Astrocyte (in vitro differentiated cells and primary cell): ENCODE data around the gene PCDHGC3. TPM values are rescaled to one million over a fixed set of nuclear protein-coding genes. Genes with fewer than 3 reads are reported as not detected.

Experiments
- DNase-seq: peaks from one replicate; pipeline ENCODE4 v3.0.0-alpha.2; 2010; ENCODE audit warnings: low read depth
- FAIRE-seq: peaks from 2 replicates; lab custom pipeline; 2011; peaks lifted over from hg19 to GRCh38; lab: Jason Lieb, UNC
- H2AFZ ChIP-seq: 2 replicates; pipeline ENCODE4 v1.6.0; 2012; ENCODE audit warnings: low read depth, low read length, inconsistent platforms
- H3K27ac ChIP-seq: 2 replicates; pipeline ENCODE4 v1.5.1; 2011; ENCODE audit warnings: low read depth, low read length, inconsistent platforms
- H3K27me3 ChIP-seq: 2 replicates; pipeline ENCODE4 v1.6.0; 2011; ENCODE audit warnings: low read length, inconsistent platforms; ENCODE audit not compliant: insufficient read depth
- H3K36me3 ChIP-seq: 2 replicates; pipeline ENCODE4 v1.5.1; 2011; ENCODE audit warnings: low read length, inconsistent platforms; ENCODE audit not compliant: insufficient read depth
- H3K4me1 ChIP-seq: 2 replicates; pipeline ENCODE4 v1.5.1; 2011; ENCODE audit warnings: low read length, inconsistent platforms; ENCODE audit not compliant: insufficient read depth
- H3K4me2 ChIP-seq: 2 replicates; pipeline ENCODE4 v1.6.0; 2012; ENCODE audit warnings: low read length, inconsistent platforms
- H3K4me3 ChIP-seq: 2 replicates; pipeline ENCODE4 v1.5.1; 2011; ENCODE audit warnings: low read depth, mild to moderate bottlenecking, low read length, inconsistent platforms; ENCODE audit not compliant: insufficient read depth
- H3K79me2 ChIP-seq: 2 replicates; pipeline ENCODE4 v1.6.0; 2012; ENCODE audit warnings: mild to moderate bottlenecking, low read length, inconsistent platforms; ENCODE audit not compliant: insufficient read depth
- H3K9ac ChIP-seq: 2 replicates; pipeline ENCODE4 v1.6.0; 2012; ENCODE audit warnings: mild to moderate bottlenecking, low read length, inconsistent platforms
- H3K9me3 ChIP-seq: 2 replicates; pipeline ENCODE4 v1.5.1; 2012; ENCODE audit warnings: low read depth, mild to moderate bottlenecking, low read length, inconsistent platforms; ENCODE audit not compliant: insufficient read depth
- H4K20me1 ChIP-seq: 2 replicates; pipeline ENCODE4 v1.6.0; 2012; ENCODE audit warnings: low read length, inconsistent platforms; ENCODE audit not compliant: insufficient read depth
- H3K27ac Mint-ChIP-seq: one replicate; pipeline ENCODE4 v1.8.0; 2021; ENCODE audit warnings: mild to moderate bottlenecking, mixed read lengths; ENCODE audit not compliant: unreplicated experiment
- H3K27me3 Mint-ChIP-seq: one replicate; pipeline ENCODE4 v1.8.0; 2021; ENCODE audit warnings: low read depth, mixed read lengths; ENCODE audit not compliant: unreplicated experiment
- H3K36me3 Mint-ChIP-seq: one replicate; pipeline ENCODE4 v1.8.0; 2021; ENCODE audit warnings: low read depth, mixed read lengths; ENCODE audit not compliant: unreplicated experiment
- H3K4me1 Mint-ChIP-seq: one replicate; pipeline ENCODE4 v1.8.0; 2021; ENCODE audit warnings: low read depth, mixed read lengths; ENCODE audit not compliant: unreplicated experiment
- H3K4me3 Mint-ChIP-seq: one replicate; pipeline ENCODE4 v1.8.0; 2021; ENCODE audit warnings: mild to moderate bottlenecking, moderate library complexity, mixed read lengths; ENCODE audit not compliant: unreplicated experiment
- H3K9me3 Mint-ChIP-seq: one replicate; pipeline ENCODE4 v1.8.0; 2021; ENCODE audit warnings: mild to moderate bottlenecking, mixed read lengths; ENCODE audit not compliant: unreplicated experiment
- EZH2 ChIP-seq: IDR thresholded peaks from 2 replicates; pipeline ENCODE4 v1.6.1; 2012; ENCODE audit warnings: mild to moderate bottlenecking, low read length, inconsistent platforms; ENCODE audit not compliant: insufficient read depth
- total RNA-seq: library from RNA; stranded (reverse); gene quantifications from 2 replicates; pipeline ENCODE4 v1.2.1, GENCODE V29; 2021
- TF ChIP-seq, protein P1 (sequence below): IDR thresholded peaks from 2 replicates; pipeline ENCODE4 v1.5.1; 2011; ENCODE audit warnings: low read depth, mild to moderate bottlenecking, inconsistent platforms, low read length, moderate library complexity; ENCODE audit not compliant: insufficient read depth

Gene PCDHGC3
- total RNA-seq, 1 donor from 2014 or later: 84.7 TPM

DNA sequence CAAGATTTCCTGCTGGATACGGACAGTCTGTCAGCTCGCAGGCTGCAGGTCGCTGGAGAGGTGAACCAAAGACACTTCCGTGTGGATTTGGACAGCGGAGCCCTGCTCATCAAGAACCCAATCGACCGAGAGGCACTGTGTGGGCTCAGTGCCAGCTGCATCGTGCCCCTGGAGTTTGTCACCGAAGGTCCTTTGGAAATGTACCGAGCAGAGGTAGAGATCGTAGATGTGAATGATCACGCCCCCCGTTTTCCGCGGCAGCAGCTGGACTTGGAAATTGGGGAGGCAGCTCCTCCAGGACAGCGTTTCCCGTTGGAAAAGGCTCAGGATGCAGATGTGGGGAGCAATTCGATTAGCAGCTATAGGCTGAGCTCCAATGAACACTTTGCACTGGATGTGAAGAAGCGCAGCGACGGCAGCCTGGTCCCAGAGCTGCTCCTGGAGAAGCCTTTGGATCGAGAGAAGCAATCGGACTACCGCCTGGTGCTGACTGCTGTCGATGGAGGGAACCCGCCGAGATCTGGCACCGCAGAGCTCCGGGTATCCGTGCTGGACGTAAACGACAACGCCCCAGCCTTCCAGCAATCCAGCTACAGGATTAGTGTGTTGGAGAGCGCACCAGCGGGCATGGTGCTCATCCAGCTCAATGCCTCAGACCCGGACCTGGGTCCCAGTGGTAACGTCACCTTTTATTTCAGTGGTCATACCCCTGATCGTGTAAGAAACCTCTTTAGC, 9.7 kb downstream of the PCDHGC3 start:
- peaks cover 28% of the 10 kb centered on the region for H3K4me1 ChIP-seq
- no peaks in the 10 kb centered on the region for H3K9me3 ChIP-seq
- DNase-seq: no peak
- peaks cover 93% of the 10 kb centered on the region for H4K20me1 ChIP-seq
- Mint-ChIP-seq H3K27me3 (no peaks in the 10 kb centered on the region), H3K9me3 (no peaks in the 10 kb centered on the region), H3K27ac (no peak overlapping the region), H3K4me1 (peaks cover 40% of the 10 kb centered on the region), H3K36me3 (peaks cover 42% of the 10 kb centered on the region), H3K4me3 (peak overlapping the region; percentile 75)
- H3K36me3 ChIP-seq: no peaks in the 10 kb centered on the region
- H2AFZ ChIP-seq: no peak overlapping the region
- peak overlapping the region; percentile 23 for H3K9ac ChIP-seq
- peak overlapping the region; percentile 83 for H3K4me2 ChIP-seq
- H3K27me3 ChIP-seq: no peaks in the 10 kb centered on the region
- TF ChIP-seq EZH2: no peak
- TF ChIP-seq, protein P1, sequence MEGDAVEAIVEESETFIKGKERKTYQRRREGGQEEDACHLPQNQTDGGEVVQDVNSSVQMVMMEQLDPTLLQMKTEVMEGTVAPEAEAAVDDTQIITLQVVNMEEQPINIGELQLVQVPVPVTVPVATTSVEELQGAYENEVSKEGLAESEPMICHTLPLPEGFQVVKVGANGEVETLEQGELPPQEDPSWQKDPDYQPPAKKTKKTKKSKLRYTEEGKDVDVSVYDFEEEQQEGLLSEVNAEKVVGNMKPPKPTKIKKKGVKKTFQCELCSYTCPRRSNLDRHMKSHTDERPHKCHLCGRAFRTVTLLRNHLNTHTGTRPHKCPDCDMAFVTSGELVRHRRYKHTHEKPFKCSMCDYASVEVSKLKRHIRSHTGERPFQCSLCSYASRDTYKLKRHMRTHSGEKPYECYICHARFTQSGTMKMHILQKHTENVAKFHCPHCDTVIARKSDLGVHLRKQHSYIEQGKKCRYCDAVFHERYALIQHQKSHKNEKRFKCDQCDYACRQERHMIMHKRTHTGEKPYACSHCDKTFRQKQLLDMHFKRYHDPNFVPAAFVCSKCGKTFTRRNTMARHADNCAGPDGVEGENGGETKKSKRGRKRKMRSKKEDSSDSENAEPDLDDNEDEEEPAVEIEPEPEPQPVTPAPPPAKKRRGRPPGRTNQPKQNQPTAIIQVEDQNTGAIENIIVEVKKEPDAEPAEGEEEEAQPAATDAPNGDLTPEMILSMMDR: no peak
- peaks cover 76% of the 10 kb centered on the region for H3K79me2 ChIP-seq
- H3K27ac ChIP-seq: no peak overlapping the region
- H3K4me3 ChIP-seq: peak overlapping the region; percentile 49
- FAIRE-seq: no peak

DNA sequence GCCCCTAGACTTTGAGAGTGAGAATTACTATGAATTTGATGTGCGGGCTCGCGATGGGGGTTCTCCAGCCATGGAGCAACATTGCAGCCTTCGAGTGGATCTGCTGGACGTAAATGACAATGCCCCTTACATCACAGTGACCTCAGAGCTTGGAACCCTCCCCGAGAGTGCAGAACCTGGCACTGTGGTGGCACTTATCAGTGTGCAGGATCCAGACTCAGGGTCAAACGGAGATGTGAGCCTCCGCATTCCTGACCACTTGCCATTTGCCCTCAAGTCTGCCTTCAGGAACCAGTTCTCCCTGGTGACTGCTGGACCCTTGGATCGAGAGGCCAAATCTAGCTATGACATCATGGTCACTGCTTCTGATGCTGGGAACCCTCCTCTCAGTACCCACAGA, 10.3 kb downstream of the PCDHGC3 start:
- H3K27ac ChIP-seq: no peak overlapping the region
- H3K27ac Mint-ChIP-seq: no peak overlapping the region
- H3K4me1 Mint-ChIP-seq: peaks cover 37% of the 10 kb centered on the region
- H3K4me3 Mint-ChIP-seq: peak overlapping the region; percentile 50
- DNase-seq (no peak), FAIRE-seq (no peak)
- TF ChIP-seq, protein P1: no peak
- TF ChIP-seq EZH2: no peak
- H3K27me3 ChIP-seq: no peaks in the 10 kb centered on the region
- H3K79me2 ChIP-seq: peaks cover 76% of the 10 kb centered on the region
- H2AFZ ChIP-seq: no peak overlapping the region
- H4K20me1 ChIP-seq: peaks cover 93% of the 10 kb centered on the region
- H3K9ac ChIP-seq: no peak overlapping the region
- no peaks in the 10 kb centered on the region for H3K27me3 Mint-ChIP-seq
- no peaks in the 10 kb centered on the region for H3K36me3 ChIP-seq
- H3K4me1 ChIP-seq: peaks cover 28% of the 10 kb centered on the region
- no peaks in the 10 kb centered on the region for H3K9me3 ChIP-seq
- H3K4me2 ChIP-seq: no peak overlapping the region
- peaks cover 42% of the 10 kb centered on the region for H3K36me3 Mint-ChIP-seq
- H3K4me3 ChIP-seq: no peak overlapping the region
- peaks cover 2% of the 10 kb centered on the region for H3K9me3 Mint-ChIP-seq

DNA sequence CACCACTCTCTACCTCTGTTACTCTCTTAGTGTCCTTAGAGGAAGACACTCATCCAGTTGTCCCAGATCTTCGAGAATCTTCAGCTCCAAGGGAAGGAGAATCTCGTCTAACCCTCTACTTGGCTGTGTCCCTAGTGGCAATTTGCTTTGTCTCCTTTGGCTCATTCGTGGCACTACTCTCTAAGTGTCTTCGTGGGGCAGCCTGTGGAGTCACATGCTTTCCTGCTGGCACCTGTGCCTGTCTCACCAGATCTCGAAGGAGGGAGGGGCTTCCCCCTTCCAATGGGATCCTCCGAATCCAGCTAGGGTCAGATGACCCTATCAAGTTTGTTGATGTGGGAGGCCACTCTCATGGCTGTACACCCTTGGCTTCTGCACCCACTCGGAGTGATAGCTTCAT, 11.4 kb downstream of the PCDHGC3 start:
- H3K36me3 ChIP-seq: no peaks in the 10 kb centered on the region
- no peaks in the 10 kb centered on the region for H3K9me3 ChIP-seq
- peaks cover 28% of the 10 kb centered on the region for H3K4me1 ChIP-seq
- no peak overlapping the region for H2AFZ ChIP-seq
- FAIRE-seq: no peak
- H3K36me3 Mint-ChIP-seq: peaks cover 42% of the 10 kb centered on the region
- H3K9ac ChIP-seq: no peak overlapping the region
- H4K20me1 ChIP-seq: peaks cover 88% of the 10 kb centered on the region
- H3K4me1 Mint-ChIP-seq: peaks cover 36% of the 10 kb centered on the region
- TF ChIP-seq, protein P1: no peak
- TF ChIP-seq EZH2: no peak
- no peak overlapping the region for H3K4me2 ChIP-seq
- H3K79me2 ChIP-seq: peaks cover 74% of the 10 kb centered on the region
- H3K4me3 ChIP-seq: no peak overlapping the region
- no peak for DNase-seq
- H3K27ac Mint-ChIP-seq: no peak overlapping the region
- no peaks in the 10 kb centered on the region for H3K27me3 Mint-ChIP-seq
- H3K27ac ChIP-seq: no peak overlapping the region
- H3K4me3 Mint-ChIP-seq: no peak overlapping the region
- H3K27me3 ChIP-seq: no peaks in the 10 kb centered on the region
- peaks cover 2% of the 10 kb centered on the region for H3K9me3 Mint-ChIP-seq
